Hepatocyte (in vitro differentiated cells): ENCODE data around the gene FRMD6. TPM values are rescaled to one million over a fixed set of nuclear protein-coding genes. Genes with fewer than 3 reads are reported as not detected.

ENCODE experiments used
- DNase-seq: peaks from one replicate; pipeline ENCODE4 v3.0.0-alpha.2; 2016; ENCODE audit warnings: low spot score
- H2AFZ ChIP-seq: fragments of 200-600 bp; sonication (generic); 2 replicates; pipeline ENCODE4 v1.6.0; 2016; ENCODE audit warnings: antibody characterized with exemption, mild to moderate bottlenecking
- H3K27ac ChIP-seq: fragments of 200-600 bp; sonication (generic); 2 replicates; pipeline ENCODE4 v1.5.1; 2016; ENCODE audit warnings: mild to moderate bottlenecking
- H3K27me3 ChIP-seq: fragments of 200-600 bp; sonication (generic); 2 replicates; pipeline ENCODE4 v1.6.1; 2016
- H3K36me3 ChIP-seq: fragments of 200-600 bp; sonication (generic); replicated peaks from 2 replicates; pipeline ENCODE4 v1.5.1; 2016; ENCODE audit warnings: low read depth; ENCODE audit not compliant: insufficient read depth
- H3K4me1 ChIP-seq: fragments of 200-600 bp; sonication (generic); 2 replicates; pipeline ENCODE4 v1.5.1; 2016; ENCODE audit warnings: mild to moderate bottlenecking, moderate library complexity; ENCODE audit not compliant: insufficient read depth
- H3K4me2 ChIP-seq: fragments of 200-600 bp; sonication (generic); 2 replicates; pipeline ENCODE4 v1.6.0; 2016
- H3K4me3 ChIP-seq: fragments of 200-600 bp; sonication (generic); 2 replicates; pipeline ENCODE4 v1.5.1; 2016; ENCODE audit warnings: mild to moderate bottlenecking
- H3K79me2 ChIP-seq: fragments of 200-600 bp; sonication (generic); 2 replicates; pipeline ENCODE4 v1.6.0; 2017; ENCODE audit warnings: mild to moderate bottlenecking
- H3K9me2 ChIP-seq: fragments of 200-600 bp; sonication (generic); replicated peaks from 2 replicates; pipeline ENCODE4 v1.6.0; 2017; ENCODE audit warnings: mild to moderate bottlenecking; ENCODE audit not compliant: insufficient read depth
- H3K9me3 ChIP-seq: fragments of 200-600 bp; sonication (generic); 2 replicates; pipeline ENCODE4 v1.5.1; 2016; ENCODE audit warnings: low read depth, mild to moderate bottlenecking
- H4K20me1 ChIP-seq: fragments of 200-600 bp; sonication (generic); 2 replicates; pipeline ENCODE4 v1.6.0; 2016; ENCODE audit warnings: mild to moderate bottlenecking; ENCODE audit not compliant: insufficient read depth, poor library complexity, severe bottlenecking
- CTCF ChIP-seq: fragments of 200-600 bp; sonication (generic); IDR thresholded peaks from 2 replicates; pipeline ENCODE4 v1.5.1; 2016; ENCODE audit warnings: antibody characterized with exemption, mild to moderate bottlenecking; ENCODE audit not compliant: poor library complexity
- EZH2 ChIP-seq: fragments of 200-600 bp; sonication (generic); IDR thresholded peaks from 2 replicates; pipeline ENCODE4 v1.6.1; 2016; ENCODE audit warnings: antibody characterized with exemption, mild to moderate bottlenecking, borderline replicate concordance
- EZH2phosphoT487 ChIP-seq: fragments of 200-600 bp; sonication (generic); IDR thresholded peaks from one replicate; pipeline ENCODE4 v1.6.1; 2018; ENCODE audit warnings: antibody characterized with exemption, mild to moderate bottlenecking, low read depth, moderate library complexity; ENCODE audit not compliant: unreplicated experiment, severe bottlenecking
- WGBS: methylation state at CpG from one replicate; pipeline ENCODE4 v1.1.6; 2016; ENCODE audit warnings: low lambda C conversion rate; ENCODE audit errors: missing lambda C conversion rate; 5-methylcytosine and 5-hydroxymethylcytosine counted together
- polyA plus RNA-seq: library from polyadenylated mRNA; unstranded; fragments of >200 nt; fragmentation: Nextera tagmentation; extraction: Ambion mirVana; gene quantifications from 2 replicates; pipeline ENCODE4 v1.2.1, GENCODE V29; 2016
- total RNA-seq: library from RNA; depleted of rRNA; stranded (reverse); fragments of >200 nt; gene quantifications from 2 replicates; pipeline ENCODE4 v1.2.3, GENCODE V29; 2014

Gene FRMD6
- total and polyA plus RNA-seq, 2 experiments from 2014 or later = 18.9 to 64.4 TPM

GRCh38 chr14:51704545-51704944, 52.8 kb downstream of the FRMD6 start:
- WGBS = 70% methylated on average over 3 of the region's 3 CpGs
- H3K27ac ChIP-seq = no peak overlapping the region
- H3K9me2 ChIP-seq = no peaks in the 10 kb centered on the region
- H3K9me3 ChIP-seq = no peaks in the 10 kb centered on the region
- no peaks in the 10 kb centered on the region for H3K36me3 ChIP-seq
- H3K4me2 ChIP-seq = no peak overlapping the region
- TF ChIP-seq CTCF (no peak), EZH2 (no peak)
- no peak for DNase-seq
- no peaks in the 10 kb centered on the region for H3K79me2 ChIP-seq
- no peaks in the 10 kb centered on the region for H4K20me1 ChIP-seq
- H3K4me3 ChIP-seq = no peak overlapping the region
- H3K27me3 ChIP-seq = no peaks in the 10 kb centered on the region
- no peak overlapping the region for H2AFZ ChIP-seq
- no peaks in the 10 kb centered on the region for H3K4me1 ChIP-seq

- no peak overlapping the region for H3K4me2 ChIP-seq
- no peaks in the 10 kb centered on the region for H3K36me3 ChIP-seq
- H3K4me3 ChIP-seq = no peak overlapping the region
- DNase-seq = no peak
- WGBS = 76% methylated on average over 2 of the region's 2 CpGs
- H3K79me2 ChIP-seq = no peaks in the 10 kb centered on the region
- H3K9me3 ChIP-seq = no peaks in the 10 kb centered on the region
- H3K27ac ChIP-seq = no peak overlapping the region
- H3K27me3 ChIP-seq = no peaks in the 10 kb centered on the region
- H3K9me2 ChIP-seq = no peaks in the 10 kb centered on the region
- no peak overlapping the region for H2AFZ ChIP-seq
- no peak for TF ChIP-seq CTCF
- H4K20me1 ChIP-seq = no peaks in the 10 kb centered on the region
- H3K4me1 ChIP-seq = no peaks in the 10 kb centered on the region
Measured at GRCh38 chr14:51707327-51707726, 55.6 kb downstream of the FRMD6 start.

GRCh38 chr14:51711505-51711904, 59.8 kb downstream of the FRMD6 start:
- Histone ChIP-seq H3K36me3 (no peaks in the 10 kb centered on the region), H3K4me2 (no peak overlapping the region), H3K9me3 (no peaks in the 10 kb centered on the region), H3K79me2 (no peaks in the 10 kb centered on the region), H3K4me3 (no peak overlapping the region), H3K27me3 (no peaks in the 10 kb centered on the region), H3K4me1 (no peaks in the 10 kb centered on the region), H3K27ac (no peak overlapping the region), H2AFZ (no peak overlapping the region), H4K20me1 (no peaks in the 10 kb centered on the region), H3K9me2 (no peaks in the 10 kb centered on the region)
- TF ChIP-seq EZH2 (no peak), CTCF (no peak), EZH2phosphoT487 (no peak)
- WGBS = 94% methylated on average over 2 of the region's 2 CpGs
- no peak for DNase-seq

GRCh38 chr14:51715250-51715649, 63.5 kb downstream of the FRMD6 start:
- H3K79me2 ChIP-seq = no peaks in the 10 kb centered on the region
- H3K27ac ChIP-seq = no peak overlapping the region
- no peak for TF ChIP-seq CTCF
- TF ChIP-seq EZH2 = no peak
- TF ChIP-seq EZH2phosphoT487 = no peak
- H3K9me3 ChIP-seq = no peaks in the 10 kb centered on the region
- DNase-seq = no peak
- H3K4me3 ChIP-seq = no peak overlapping the region
- H4K20me1 ChIP-seq = no peaks in the 10 kb centered on the region
- H3K27me3 ChIP-seq = no peaks in the 10 kb centered on the region
- H2AFZ ChIP-seq = no peak overlapping the region
- no peaks in the 10 kb centered on the region for H3K4me1 ChIP-seq
- H3K4me2 ChIP-seq = no peak overlapping the region
- no peaks in the 10 kb centered on the region for H3K9me2 ChIP-seq
- H3K36me3 ChIP-seq = no peaks in the 10 kb centered on the region
- 83% methylated on average over 7 of the region's 7 CpGs for WGBS
